Astrocyte of the cerebellum (primary cell): ENCODE measurements around the gene SBF1.

Source experiments
- DNase-seq: peaks from one replicate; pipeline ENCODE4 v3.0.0-alpha.2; 2011; ENCODE audit warnings: low read depth
- H3K4me3 ChIP-seq: 2 replicates; pipeline ENCODE4 v1.5.1; 2011; ENCODE audit warnings: mild to moderate bottlenecking, low read depth, low read length, moderate library complexity
- CTCF ChIP-seq: IDR thresholded peaks from 2 replicates; pipeline ENCODE4 v1.5.1; 2012; ENCODE audit warnings: low read length, low read depth, moderate library complexity, mild to moderate bottlenecking; ENCODE audit errors: missing control alignments
- in situ Hi-C: cut with HindIII; loops from 2 replicates; pipeline ENCODE4 v1.10.0; 2017; ENCODE audit warnings: low sequenced_read_pairs

Gene SBF1

DNA sequence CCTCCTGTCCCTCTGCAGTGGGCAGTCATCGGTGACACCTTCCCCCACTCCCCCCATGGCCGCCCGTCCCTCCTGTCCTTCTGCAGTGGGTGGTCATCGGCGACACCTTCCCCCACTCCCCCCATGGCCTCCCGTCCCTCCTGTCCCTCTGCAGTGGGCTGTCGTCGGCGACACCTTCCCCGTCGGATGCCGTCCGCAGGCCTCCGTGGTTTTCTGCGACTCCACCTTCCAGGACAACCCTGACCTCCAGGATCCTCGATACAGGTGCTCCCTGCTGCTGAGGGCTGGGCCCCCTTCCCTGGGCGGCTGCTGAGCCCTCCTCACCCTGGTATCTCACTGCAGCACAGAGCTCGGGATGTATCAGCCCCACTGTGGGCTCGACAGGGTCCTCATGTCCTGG, 14.1 kb upstream of the SBF1 start:
- no peak for DNase-seq
- no peak overlapping the region for H3K4me3 ChIP-seq
- in situ Hi-C loops: loop anchor here (10.0 kb wide), 1 partner anchor 134 kb away; no protein-coding TSS in a partner anchor
- TF ChIP-seq CTCF: no peak

- H3K4me3 ChIP-seq: no peak overlapping the region
- TF ChIP-seq CTCF: no peak
- no peak for DNase-seq
- in situ Hi-C loops: loop anchor here (10.0 kb wide), 1 partner anchor 133 kb away; no protein-coding TSS in a partner anchor
These were observed 13.3 kb upstream of the SBF1 start for GRCh38 chr22:50488006-50488677.

DNA sequence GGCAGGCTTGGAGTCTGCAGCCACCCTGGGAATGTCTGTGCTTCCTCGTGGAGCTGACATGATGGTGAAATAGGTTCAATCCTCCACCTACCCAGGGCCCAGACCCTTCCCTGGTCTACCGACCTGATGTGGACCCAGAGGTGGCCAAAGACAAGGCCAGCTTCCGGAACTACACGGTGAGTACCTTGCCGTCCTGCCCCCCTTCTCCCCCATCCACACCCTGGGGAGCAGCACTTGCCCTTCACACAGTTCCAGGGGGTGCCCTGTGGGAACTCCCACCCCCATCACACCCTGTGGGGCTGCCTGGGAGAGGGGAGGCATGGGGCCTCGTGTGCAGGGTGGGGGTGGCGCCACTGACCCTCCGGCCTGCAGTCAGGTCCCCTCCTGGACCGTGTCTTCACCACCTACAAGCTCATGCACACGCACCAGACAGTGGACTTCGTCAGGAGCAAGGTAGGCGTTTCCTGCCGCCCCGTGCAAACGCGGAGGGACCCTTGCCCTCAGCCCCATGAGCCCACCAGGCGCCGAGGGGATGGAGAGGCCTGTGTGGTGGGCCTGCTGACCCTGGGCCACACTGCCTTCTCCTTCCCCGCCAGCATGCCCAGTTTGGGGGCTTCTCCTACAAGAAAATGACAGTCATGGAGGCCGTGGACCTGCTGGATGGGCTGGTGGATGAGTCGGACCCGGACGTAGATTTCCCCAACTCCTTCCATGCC, 12.6 kb upstream of the SBF1 start:
- no peak overlapping the region for H3K4me3 ChIP-seq
- TF ChIP-seq CTCF: no peak
- no peak for DNase-seq
- in situ Hi-C loops: loop anchor here (10.0 kb wide), 1 partner anchor 133 kb away; no protein-coding TSS in a partner anchor

GRCh38 chr22:50486561-50487289, 11.9 kb upstream of the SBF1 start, which contains the start of gene MIOX:
Gene MIOX, plus strand, starts transcription at chr22:50486859. Its CDS starts 39 bp downstream, at chr22:50486898.
- no peak within 1 kb of the TSS for H3K4me3 ChIP-seq
- TF ChIP-seq CTCF: no peak
- in situ Hi-C loops: loop anchor here (10.0 kb wide), 1 partner anchor 132 kb away; no protein-coding TSS in a partner anchor
- no peak for DNase-seq

- in situ Hi-C loops: loop anchor here (10.0 kb wide), 1 partner anchor 131 kb away; no protein-coding TSS in a partner anchor
- no peak for TF ChIP-seq CTCF
- no peak overlapping the region for H3K4me3 ChIP-seq
- DNase-seq: no peak
These were observed 10.6 kb upstream of the SBF1 start for GRCh38 chr22:50485221-50486131.
